SK-N-MC (cell line): ENCODE measurements around the gene NBEA.

Source experiments
- DNase-seq: peaks from one replicate; pipeline ENCODE4 v3.0.0-alpha.2; 2011; ENCODE audit warnings: low read depth, low spot score
- H3K27ac ChIP-seq: fragments of 200-600 bp; sonication (generic); 2 replicates; pipeline ENCODE4 v1.5.1; 2016; ENCODE audit warnings: mixed run types
- H3K36me3 ChIP-seq: fragments of 200-600 bp; sonication (generic); 2 replicates; pipeline ENCODE4 v1.6.1; 2017; ENCODE audit warnings: antibody characterized with exemption, low read length, mixed read lengths; ENCODE audit not compliant: insufficient read depth
- H3K4me3 ChIP-seq: fragments of 200-600 bp; sonication (generic); 2 replicates; pipeline ENCODE4 v1.5.1; 2016
- H3K9ac ChIP-seq: fragments of 200-600 bp; sonication (generic); 2 replicates; pipeline ENCODE4 v1.8.0; 2017; ENCODE audit warnings: mixed run types, mixed read lengths; ENCODE audit not compliant: insufficient read length
- H3K9me3 ChIP-seq: fragments of 200-600 bp; sonication (generic); 2 replicates; pipeline ENCODE4 v1.6.1; 2017; ENCODE audit warnings: low read depth, mild to moderate bottlenecking, antibody characterized with exemption, low read length, moderate library complexity, mixed read lengths
- EZH2 ChIP-seq: fragments of 200-600 bp; sonication (generic); IDR thresholded peaks from one replicate; pipeline ENCODE4 v1.6.1; 2017; ENCODE audit warnings: antibody characterized with exemption
- FOXP2 ChIP-seq: optimal IDR thresholded peaks from 2 replicates; pipeline ENCODE3; 2011; ENCODE audit warnings: mild to moderate bottlenecking, moderate library complexity; ENCODE audit not compliant: insufficient read depth; ENCODE audit errors: extremely low read length, control extremely low read depth
- POLR2AphosphoS5 ChIP-seq: IDR thresholded peaks from 2 replicates; pipeline ENCODE4 v1.6.1; 2012; ENCODE audit warnings: mild to moderate bottlenecking, low read depth, low read length, borderline replicate concordance

The NBEA gene

DNA sequence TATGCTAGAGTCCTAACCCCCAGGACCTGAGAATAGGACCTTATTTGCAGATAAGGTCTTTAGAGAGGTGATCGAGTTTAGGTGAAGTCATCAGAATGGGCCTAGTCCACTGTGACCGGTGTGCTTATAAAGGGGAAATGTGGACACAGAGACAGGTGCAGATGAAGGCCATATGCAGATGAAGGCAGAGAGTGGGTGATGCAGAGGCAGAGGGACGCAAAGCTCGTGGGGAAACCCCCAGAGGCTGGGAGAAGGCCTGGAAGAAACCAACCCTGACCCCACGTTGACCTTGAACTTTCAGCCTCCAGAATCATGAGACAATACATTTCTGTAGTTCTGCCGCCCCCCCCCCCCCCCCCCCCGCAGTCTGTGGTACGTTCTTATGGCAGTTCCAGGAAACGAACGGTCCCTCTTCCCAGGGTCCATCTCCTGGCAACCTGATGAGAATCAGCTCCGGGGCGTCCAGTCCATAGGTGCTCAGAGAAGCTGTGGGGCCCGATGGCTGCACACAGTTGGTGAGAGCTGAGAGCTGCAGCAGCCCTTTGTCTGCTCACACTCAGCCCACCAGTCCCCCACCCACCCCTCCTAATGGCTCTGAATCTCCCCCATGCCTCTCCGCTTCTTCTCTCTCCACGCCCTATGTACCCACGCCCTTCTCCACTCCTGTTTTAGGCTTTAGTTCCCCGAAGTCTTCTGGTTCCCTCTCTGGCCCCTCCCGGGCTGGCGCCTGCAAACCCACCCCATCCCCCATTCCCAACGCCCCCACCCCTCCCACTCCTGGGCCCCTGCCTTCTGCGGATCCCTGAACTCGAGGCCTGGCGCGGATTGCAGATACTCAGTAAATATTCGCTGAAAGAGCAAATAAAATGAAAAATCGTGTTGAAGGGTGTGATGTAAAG lies 752.7 kb downstream of the NBEA start:
- Histone ChIP-seq H3K9me3 (no peaks in the 10 kb centered on the region), H3K36me3 (no peaks in the 10 kb centered on the region), H3K27ac (no peak overlapping the region), H3K4me3 (no peak overlapping the region), H3K9ac (no peak overlapping the region)
- DNase-seq: no peak
- TF ChIP-seq FOXP2 (no peak), EZH2 (no peak), POLR2AphosphoS5 (no peak)

GRCh38 chr13:35695448-35695770 lies 753.3 kb downstream of the NBEA start:
- H3K4me3 ChIP-seq: no peak overlapping the region
- H3K36me3 ChIP-seq: no peaks in the 10 kb centered on the region
- H3K9me3 ChIP-seq: no peaks in the 10 kb centered on the region
- DNase-seq: no peak
- TF ChIP-seq FOXP2: no peak
- no peak overlapping the region for H3K9ac ChIP-seq
- no peak overlapping the region for H3K27ac ChIP-seq

DNA sequence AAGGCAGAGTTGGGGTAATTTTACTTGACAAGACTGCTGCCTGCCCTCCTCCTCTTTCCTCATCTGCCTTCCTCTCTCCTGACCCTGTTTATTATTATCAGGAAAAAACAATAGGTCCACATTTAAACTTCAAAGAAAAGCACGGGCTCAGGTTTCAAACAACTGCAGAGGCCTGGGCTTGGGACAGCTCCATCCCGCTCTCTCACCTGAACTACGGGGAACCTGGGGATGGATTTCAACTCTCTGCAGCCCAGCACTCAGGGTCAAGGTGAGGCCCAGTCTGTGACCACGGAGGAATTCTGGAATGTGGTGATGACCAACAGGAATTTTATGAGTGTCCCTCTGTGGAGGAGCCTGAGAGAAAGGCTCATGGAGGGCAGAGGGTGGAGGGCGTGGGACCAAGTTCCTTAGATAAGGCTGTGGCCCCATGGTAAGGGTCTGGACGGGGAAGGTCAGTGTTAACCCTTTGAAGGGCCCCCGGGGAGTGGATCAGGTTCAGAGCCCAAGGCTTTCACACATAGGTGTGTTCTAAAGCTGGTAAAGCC lies 755.2 kb downstream of the NBEA start:
- H3K36me3 ChIP-seq: no peaks in the 10 kb centered on the region
- H3K9ac ChIP-seq: no peak overlapping the region
- no peak overlapping the region for H3K27ac ChIP-seq
- TF ChIP-seq POLR2AphosphoS5 (no peak), EZH2 (no peak), FOXP2 (no peak)
- no peak for DNase-seq
- no peak overlapping the region for H3K4me3 ChIP-seq
- no peaks in the 10 kb centered on the region for H3K9me3 ChIP-seq

DNA sequence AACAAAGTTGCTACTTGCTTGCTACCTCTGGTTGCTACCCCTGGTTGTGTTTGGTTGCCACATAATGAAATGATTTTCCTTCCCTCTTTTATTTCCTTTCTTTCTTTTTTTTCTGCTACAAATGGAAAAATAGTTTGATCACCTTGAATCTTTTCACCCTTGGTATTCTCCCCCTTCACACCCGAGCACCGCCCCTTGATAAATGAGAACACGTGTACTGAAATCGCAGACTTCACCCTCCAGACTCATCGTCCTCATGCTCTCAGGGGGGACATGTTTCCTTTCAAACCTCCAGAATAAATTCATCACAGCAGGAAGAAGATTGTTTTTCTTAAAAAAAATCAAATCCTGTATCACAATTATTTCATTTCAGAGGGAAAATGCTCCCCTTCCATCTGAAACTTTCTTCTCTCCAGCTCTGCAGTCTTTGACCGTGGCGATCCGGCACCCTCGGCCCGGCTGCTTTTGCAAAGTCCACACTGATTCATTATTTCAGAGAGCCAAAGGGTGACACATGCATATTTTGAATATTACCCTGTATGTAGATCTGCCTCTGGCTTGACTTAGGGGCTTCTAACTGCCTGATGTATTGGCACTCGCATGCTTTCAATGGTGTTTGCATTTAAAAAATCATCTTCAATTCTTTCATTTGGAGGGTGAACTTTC lies 757.0 kb downstream of the NBEA start:
- Histone ChIP-seq H3K36me3 (no peaks in the 10 kb centered on the region), H3K9ac (no peak overlapping the region), H3K4me3 (no peak overlapping the region), H3K9me3 (no peaks in the 10 kb centered on the region; the same call in 1 of the 2 replicates), H3K27ac (no peak overlapping the region)
- TF ChIP-seq FOXP2 (no peak), POLR2AphosphoS5 (no peak), EZH2 (no peak)
- DNase-seq: no peak

DNA sequence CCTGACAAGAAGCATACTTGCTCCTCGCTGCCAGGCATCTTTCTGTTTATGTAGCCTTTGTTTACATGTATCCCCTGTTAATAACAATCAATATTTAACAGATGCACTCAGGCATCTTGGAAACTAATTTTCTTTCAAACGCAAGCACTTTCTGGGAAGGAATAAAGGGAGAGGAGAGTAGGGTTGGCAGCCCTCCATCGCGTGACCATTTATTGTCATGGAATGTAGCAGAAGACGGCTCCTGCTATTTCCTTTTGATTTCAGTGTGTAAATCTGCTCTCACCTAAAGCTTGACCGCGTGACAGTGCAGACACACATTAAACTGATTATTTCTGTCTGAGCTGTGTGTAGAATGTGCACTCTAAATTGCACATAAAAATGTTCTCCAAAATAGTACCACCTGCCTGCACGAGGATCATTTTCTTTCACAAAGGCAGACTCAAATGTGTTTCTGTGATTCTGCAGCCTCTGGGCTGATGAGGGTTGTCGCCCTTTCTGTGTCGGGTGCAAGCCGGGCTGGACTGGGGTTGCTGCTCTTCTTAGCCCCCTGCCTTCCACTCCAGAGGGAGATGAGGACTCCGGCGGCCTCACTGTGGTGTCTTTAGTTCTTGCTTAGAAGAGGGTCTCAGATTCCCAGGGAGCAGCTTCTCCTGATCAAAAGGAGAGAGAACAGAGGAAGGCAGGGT lies 757.9 kb downstream of the NBEA start:
- no peak overlapping the region for H3K4me3 ChIP-seq
- no peak overlapping the region for H3K27ac ChIP-seq
- no peak for DNase-seq
- no peaks in the 10 kb centered on the region for H3K36me3 ChIP-seq
- no peak overlapping the region for H3K9ac ChIP-seq
- TF ChIP-seq POLR2AphosphoS5 (no peak), FOXP2 (no peak), EZH2 (no peak)
- no peaks in the 10 kb centered on the region; the same call in 1 of the 2 replicates for H3K9me3 ChIP-seq

DNA sequence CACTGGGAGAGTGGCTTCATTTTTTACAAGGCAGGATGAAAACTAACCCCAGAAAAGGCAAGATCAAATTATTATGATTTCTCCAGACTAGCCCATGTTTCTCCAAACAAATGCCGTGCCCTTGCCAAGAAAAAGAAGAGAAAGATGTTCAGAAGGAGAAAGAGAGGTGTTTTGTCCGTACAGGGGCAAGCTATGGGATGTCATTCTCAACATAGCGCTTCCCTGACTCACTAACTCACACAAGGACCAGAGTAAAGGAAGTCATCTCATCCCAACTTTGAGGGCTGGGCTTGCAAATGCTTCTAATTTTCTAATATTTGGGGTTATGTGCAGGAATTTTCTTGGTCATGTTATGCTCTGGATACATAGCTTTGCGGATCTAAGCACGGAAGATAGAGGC lies 758.6 kb downstream of the NBEA start:
- Histone ChIP-seq H3K36me3 (no peaks in the 10 kb centered on the region), H3K9me3 (no peaks in the 10 kb centered on the region; the same call in 1 of the 2 replicates), H3K4me3 (no peak overlapping the region), H3K27ac (no peak overlapping the region), H3K9ac (no peak overlapping the region)
- no peak for DNase-seq
- TF ChIP-seq FOXP2: no peak
- no peak for TF ChIP-seq EZH2
- TF ChIP-seq POLR2AphosphoS5: no peak

GRCh38 chr13:35702316-35702715 lies 760.2 kb downstream of the NBEA start:
- Histone ChIP-seq H3K9ac (no peak overlapping the region), H3K27ac (no peak overlapping the region)
- no peak for TF ChIP-seq EZH2
- no peak for TF ChIP-seq FOXP2
- TF ChIP-seq POLR2AphosphoS5: no peak

DNA sequence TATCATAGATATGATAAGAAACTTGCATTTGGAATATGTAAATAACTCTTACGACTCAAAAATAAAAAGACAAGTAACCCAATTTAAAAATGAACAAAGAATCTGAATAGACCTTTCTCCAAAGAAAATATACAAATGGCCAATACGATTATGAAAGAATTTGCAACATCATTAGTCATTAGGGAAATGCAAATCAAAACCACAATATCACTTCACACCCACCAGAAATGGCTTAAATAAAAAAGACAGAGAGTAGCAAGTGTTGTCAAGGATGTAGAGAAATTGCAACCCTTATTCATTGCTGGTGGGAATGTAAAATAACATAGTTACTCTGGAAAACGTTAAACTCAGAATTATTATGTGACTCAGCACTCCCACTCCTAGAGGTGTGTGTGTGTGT lies 761.0 kb downstream of the NBEA start:
- no peak overlapping the region for H3K4me3 ChIP-seq
- H3K36me3 ChIP-seq: no peaks in the 10 kb centered on the region
- TF ChIP-seq EZH2 (no peak), FOXP2 (no peak), POLR2AphosphoS5 (no peak)
- DNase-seq: no peak
- H3K27ac ChIP-seq: no peak overlapping the region
- H3K9ac ChIP-seq: no peak overlapping the region
- no peaks in the 10 kb centered on the region; the same call in 1 of the 2 replicates for H3K9me3 ChIP-seq

More at GRCh38 chr13:35702316-35702715, 760.2 kb downstream of the NBEA start:
- Histone ChIP-seq H3K9me3 (no peaks in the 10 kb centered on the region; the same call in 1 of the 2 replicates), H3K36me3 (no peaks in the 10 kb centered on the region), H3K4me3 (no peak overlapping the region)
- no peak for DNase-seq
